Transverse colon (tissue), 4 donors: Measurements from ENCODE around the gene ACOX2.

Source experiments
- CTCF ChIP-seq, 5 experiments: fragments of 200-600 bp in 3 of 5; fragments of 450-650 bp in 2 of 5; sonication (generic) in 3 of 5; IDR thresholded peaks; 1 replicate in 2 of 5; 2 replicates in 3 of 5; pipeline ENCODE4 v1.5.1; 2016 to 2017; ENCODE audit warnings: antibody characterized with exemption in 5 of 5, inconsistent platforms in 3 of 5, mild to moderate bottlenecking in 2 of 5, moderate library complexity in 1 of 5
- EP300 ChIP-seq: sonication (generic); formaldehyde crosslinking; IDR thresholded peaks from one replicate; pipeline ENCODE4 v1.6.1; 2017; ENCODE audit warnings: antibody characterized with exemption, low read depth
- POLR2A ChIP-seq: fragments of 450-650 bp; IDR thresholded peaks from one replicate; pipeline ENCODE4 v1.6.1; 2016; ENCODE audit warnings: antibody characterized with exemption, mild to moderate bottlenecking, moderate library complexity
- POLR2AphosphoS5 ChIP-seq, 3 donors: sonication (generic); formaldehyde crosslinking; IDR thresholded peaks; one replicate each; pipeline ENCODE4 v1.6.1; 2016; ENCODE audit warnings: antibody characterized with exemption in 3 of 3

GRCh38 chr3:58569287-58570001 is 32.5 kb upstream of the ACOX2 start:
- TF ChIP-seq CTCF (IDR thresholded peaks at IDR 0.05) (no peak), POLR2A (no peak), EP300 (no peak), POLR2AphosphoS5 (IDR thresholded peaks at IDR 0.05) (no peak)
